ENCODE measurements around the gene RAET1L. TPM values are rescaled to one million over a fixed set of nuclear protein-coding genes. Genes with fewer than 3 reads are reported as not detected.
"Not testable (repeated sequence)": the region's sequence is repeated elsewhere in the genome, so short reads cannot be mapped to it uniquely, and the experiment has no call there.

The RAET1L gene
- total RNA-seq, 2 donors from 2014 or later: not detected

DNA sequence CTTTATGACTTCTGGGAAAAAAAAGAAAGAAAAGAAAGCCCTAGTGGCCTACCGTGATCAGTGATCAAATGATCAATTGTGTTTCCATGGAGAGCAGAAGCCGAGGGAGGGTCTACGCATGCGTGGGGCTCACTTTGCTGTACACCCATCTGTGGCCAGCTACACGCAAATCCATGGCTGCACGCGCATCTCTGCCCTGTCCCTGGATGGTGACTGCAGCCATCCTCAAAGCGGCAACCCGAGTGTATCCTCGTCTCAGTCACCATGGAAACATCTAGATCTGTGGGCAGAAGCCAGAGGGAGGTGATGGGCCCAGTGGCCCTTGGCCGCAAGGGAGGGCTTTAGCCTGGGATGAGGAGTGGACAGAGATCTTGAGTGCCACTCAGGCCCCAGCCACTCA lies 44.4 kb upstream of the RAET1L start:
- DNase-seq (ENCODE audit: low spot score): no peak
- TF ChIP-seq CTCF (IDR thresholded peaks at IDR 0.05): no peak

GRCh38 chr6:150068720-150069648 lies 43.7 kb upstream of the RAET1L start, which contains the start of gene ULBP3:
ULBP3 (minus strand) TSS chr6:150069121; CDS start chr6:150069066, 55 bp downstream.
- DNase-seq (ENCODE audit: low spot score) (peak; percentile 79), ATAC-seq (ENCODE audit: insufficient number of reproducible peaks, low FRiP score, low read depth) (peak; percentile 75)
- Histone ChIP-seq H3K27me3 (replicated peaks; ENCODE audit: insufficient read depth) (no peaks in the 10 kb centered on the region), H3K9me3 (no peaks in the 10 kb centered on the region), H3K27ac (peak within 1 kb of the TSS; percentile 64 to 77), H3K4me3 (peak within 1 kb of the TSS; percentile 79), H3K4me1 (ENCODE audit: control insufficient read depth in 1 of 2, low read depth in 2 of 2) (peaks cover 4 to 9% of the 10 kb centered on the region in 2 donors), H3K36me3 (no peaks in the 10 kb centered on the region)
- peak; percentile 57 for TF ChIP-seq CTCF (IDR thresholded peaks at IDR 0.05)

More for the DNA sequence above, 44.4 kb upstream of the RAET1L start:
- Histone ChIP-seq H3K4me3 (no peak overlapping the region), H3K36me3 (no peaks in the 10 kb centered on the region), H3K4me1 (ENCODE audit: control insufficient read depth in 1 of 2, low read depth in 2 of 2) (peaks cover 4 to 9% of the 10 kb centered on the region in 2 donors), H3K27me3 (replicated peaks; ENCODE audit: insufficient read depth) (no peaks in the 10 kb centered on the region), H3K9me3 (no peaks in the 10 kb centered on the region), H3K27ac (no peak overlapping the region)
- no peak for ATAC-seq (ENCODE audit: insufficient number of reproducible peaks, low FRiP score, low read depth)

DNA sequence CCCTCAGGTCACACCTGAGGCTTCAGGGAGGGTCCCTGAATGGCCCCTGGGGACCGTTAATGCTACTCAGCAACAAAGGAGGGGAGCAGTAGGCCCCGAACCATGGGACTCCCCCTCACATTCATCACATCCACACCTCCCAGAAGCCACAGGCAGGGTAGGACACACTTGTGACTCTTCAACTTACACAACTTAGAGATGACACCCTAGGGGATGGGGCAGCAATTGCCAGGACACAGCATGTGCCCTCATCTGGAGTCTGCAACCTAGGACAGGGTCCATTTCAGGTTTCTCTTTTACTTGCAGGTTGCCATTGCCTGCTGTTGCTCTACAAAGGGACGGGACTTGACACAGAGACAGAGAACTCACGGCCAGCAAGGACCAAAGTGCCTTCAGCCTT lies 42.8 kb upstream of the RAET1L start:
- no peak for TF ChIP-seq CTCF (IDR thresholded peaks at IDR 0.05)
- no peak for ATAC-seq (ENCODE audit: insufficient number of reproducible peaks, low FRiP score, low read depth)
- peak overlapping the region; percentile 79 for H3K4me3 ChIP-seq

GRCh38 chr6:150065083-150065482 lies 39.8 kb upstream of the RAET1L start:
- Histone ChIP-seq H3K4me1 (ENCODE audit: control insufficient read depth in 1 of 2, low read depth in 2 of 2) (peaks cover 4 to 9% of the 10 kb centered on the region in 2 donors), H3K9me3 (no peaks in the 10 kb centered on the region), H3K4me3 (no peak overlapping the region), H3K36me3 (no peaks in the 10 kb centered on the region), H3K27me3 (replicated peaks; ENCODE audit: insufficient read depth) (no peaks in the 10 kb centered on the region), H3K27ac (no peak overlapping the region)
- no peak for TF ChIP-seq CTCF (IDR thresholded peaks at IDR 0.05)
- ATAC-seq (ENCODE audit: insufficient number of reproducible peaks, low FRiP score, low read depth) (no peak), DNase-seq (ENCODE audit: low spot score) (no peak)

More for the DNA sequence above, 42.8 kb upstream of the RAET1L start:
- H3K9me3 ChIP-seq: no peaks in the 10 kb centered on the region
- no peaks in the 10 kb centered on the region for H3K27me3 ChIP-seq (replicated peaks; ENCODE audit: insufficient read depth)
- peaks cover 4 to 9% of the 10 kb centered on the region in 2 donors for H3K4me1 ChIP-seq (ENCODE audit: control insufficient read depth in 1 of 2, low read depth in 2 of 2)
- no peak for DNase-seq (ENCODE audit: low spot score)
- H3K36me3 ChIP-seq: no peaks in the 10 kb centered on the region
- H3K27ac ChIP-seq: no peak overlapping the region

- Histone ChIP-seq H3K27ac (no peak overlapping the region), H3K27me3 (replicated peaks; ENCODE audit: insufficient read depth) (no peaks in the 10 kb centered on the region), H3K9me3 (no peaks in the 10 kb centered on the region), H3K36me3 (no peaks in the 10 kb centered on the region), H3K4me1 (ENCODE audit: control insufficient read depth in 1 of 2, low read depth in 2 of 2) (peaks cover 4 to 9% of the 10 kb centered on the region in 2 donors), H3K4me3 (no peak overlapping the region)
- no peak for TF ChIP-seq CTCF (IDR thresholded peaks at IDR 0.05)
- ATAC-seq (ENCODE audit: insufficient number of reproducible peaks, low FRiP score, low read depth): no peak
- no peak for DNase-seq (ENCODE audit: low spot score)
Observed at GRCh38 chr6:150063640-150064039, 38.3 kb upstream of the RAET1L start.

GRCh38 chr6:150059973-150060372 lies 34.6 kb upstream of the RAET1L start:
- not testable (repeated sequence) for H3K27ac ChIP-seq; H3K4me3 ChIP-seq; H3K27me3 ChIP-seq (replicated peaks; ENCODE audit: insufficient read depth); H3K9me3 ChIP-seq; H3K4me1 ChIP-seq (ENCODE audit: control insufficient read depth in 1 of 2, low read depth in 2 of 2); ATAC-seq (ENCODE audit: insufficient number of reproducible peaks, low FRiP score, low read depth); DNase-seq (ENCODE audit: low spot score); H3K36me3 ChIP-seq

Data from thoracic aorta (tissue), 2 donors.